GM19455 (cell line): ENCODE results near the gene FBN1.

ENCODE experiments used
- ATAC-seq: cut with Tn5 transposase; IDR thresholded peaks from one replicate; pipeline ENCODE4 v1.9.1; 2021; ENCODE audit not compliant: unreplicated experiment

Gene FBN1

DNA sequence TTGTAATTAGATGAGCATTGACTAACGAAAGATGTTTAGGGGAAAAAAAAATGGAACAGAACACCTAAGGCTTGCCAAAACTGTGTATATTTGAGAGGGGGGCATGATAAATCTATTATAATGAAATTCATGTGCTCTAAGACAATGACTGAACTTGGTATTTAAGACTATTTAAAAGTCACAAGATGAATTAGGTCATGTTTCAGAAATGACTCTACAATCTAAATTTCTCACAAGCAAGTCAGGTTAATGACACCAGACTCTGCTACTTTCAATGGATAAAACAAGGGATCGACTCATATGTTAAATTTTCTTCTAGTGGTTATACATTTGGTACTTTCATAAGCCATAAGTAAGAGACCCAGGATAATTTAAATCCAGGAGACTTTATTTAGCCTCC lies 235.9 kb downstream of the FBN1 start:
- ATAC-seq = no peak

DNA sequence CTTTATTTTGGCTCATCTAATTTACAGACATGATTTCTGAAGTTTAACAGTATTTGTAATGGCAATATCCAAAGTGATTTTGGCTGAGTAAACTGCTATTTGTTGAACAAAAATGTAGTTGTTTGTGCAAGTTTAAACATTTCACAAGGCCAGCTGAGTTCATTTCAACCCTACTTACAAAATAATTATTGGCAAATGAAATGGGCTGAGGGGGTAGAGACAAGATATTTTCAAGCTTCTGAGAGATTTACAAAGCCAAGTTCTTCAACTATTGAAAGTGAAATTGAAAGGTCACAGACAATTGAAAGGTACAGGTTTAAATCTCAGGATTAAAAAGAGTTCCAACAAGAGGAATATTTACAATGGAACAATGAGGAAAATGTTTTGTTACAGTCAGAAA lies 237.2 kb downstream of the FBN1 start:
- no peak for ATAC-seq

DNA sequence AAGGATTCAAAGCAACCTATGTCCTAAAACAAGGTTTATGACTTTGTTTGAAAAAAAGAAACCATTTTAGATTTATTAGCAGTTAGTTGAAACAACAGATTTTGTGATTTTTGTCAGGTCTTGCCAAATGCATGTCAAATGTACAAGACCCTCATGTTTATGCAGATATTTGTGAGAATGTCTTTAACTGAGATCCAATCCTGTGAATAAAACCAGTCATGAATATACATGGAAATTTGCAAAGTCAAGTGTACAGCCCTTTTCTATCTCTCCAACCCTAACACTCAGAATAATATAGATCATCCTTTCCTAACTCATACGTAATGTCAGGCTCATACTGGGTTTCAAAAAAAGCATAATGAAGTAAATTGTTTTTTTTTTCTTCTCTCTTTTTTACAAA lies 237.9 kb downstream of the FBN1 start:
- ATAC-seq = no peak

DNA sequence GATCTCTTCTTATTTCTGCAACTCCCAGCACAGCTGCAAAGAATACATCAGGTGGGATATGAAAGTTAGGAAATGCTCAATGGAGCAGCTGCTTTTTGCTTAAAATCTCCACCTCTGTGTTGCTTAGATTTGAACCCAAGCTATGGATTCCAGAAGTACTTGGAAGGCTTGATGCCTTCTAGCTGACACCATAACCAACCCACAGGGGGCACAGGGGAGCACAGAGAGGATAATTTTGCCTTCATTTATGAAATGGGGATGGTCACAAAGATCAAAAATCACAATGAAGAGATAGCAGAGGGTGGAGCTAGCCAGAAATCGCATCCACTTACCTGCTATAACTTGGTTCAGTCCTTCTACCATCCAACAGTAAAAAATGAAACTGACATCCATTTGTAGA lies 238.6 kb downstream of the FBN1 start:
- ATAC-seq = no peak

DNA sequence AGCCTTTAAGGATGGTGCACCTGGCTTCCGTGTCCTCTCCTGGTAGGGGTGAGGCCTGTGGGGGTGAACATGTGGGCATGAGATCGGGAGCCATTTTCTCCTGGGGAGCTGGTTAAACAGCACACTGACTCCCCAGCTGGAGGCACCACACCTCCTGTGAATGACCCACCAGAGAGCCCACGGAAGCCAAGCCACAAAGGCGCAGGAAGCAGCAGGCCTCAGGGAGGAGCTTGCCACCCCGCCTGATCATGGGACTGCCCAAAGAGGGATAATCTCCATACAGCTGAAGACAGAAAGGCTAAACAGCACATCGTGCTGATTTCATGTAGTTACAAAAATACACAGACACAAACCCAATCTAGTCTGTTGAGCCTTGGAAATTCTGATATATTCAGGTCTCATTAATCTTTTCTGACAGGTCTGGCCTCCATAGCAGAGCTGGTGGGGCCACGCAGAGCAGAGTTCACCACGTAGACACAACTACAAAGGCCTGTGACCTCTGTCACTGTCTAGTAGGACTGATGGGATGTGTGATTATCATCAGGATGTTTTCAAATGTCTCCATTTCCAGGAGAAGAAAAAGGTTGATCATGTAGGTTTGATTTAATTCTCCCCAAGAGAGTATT lies 239.1 kb downstream of the FBN1 start:
- no peak for ATAC-seq

DNA sequence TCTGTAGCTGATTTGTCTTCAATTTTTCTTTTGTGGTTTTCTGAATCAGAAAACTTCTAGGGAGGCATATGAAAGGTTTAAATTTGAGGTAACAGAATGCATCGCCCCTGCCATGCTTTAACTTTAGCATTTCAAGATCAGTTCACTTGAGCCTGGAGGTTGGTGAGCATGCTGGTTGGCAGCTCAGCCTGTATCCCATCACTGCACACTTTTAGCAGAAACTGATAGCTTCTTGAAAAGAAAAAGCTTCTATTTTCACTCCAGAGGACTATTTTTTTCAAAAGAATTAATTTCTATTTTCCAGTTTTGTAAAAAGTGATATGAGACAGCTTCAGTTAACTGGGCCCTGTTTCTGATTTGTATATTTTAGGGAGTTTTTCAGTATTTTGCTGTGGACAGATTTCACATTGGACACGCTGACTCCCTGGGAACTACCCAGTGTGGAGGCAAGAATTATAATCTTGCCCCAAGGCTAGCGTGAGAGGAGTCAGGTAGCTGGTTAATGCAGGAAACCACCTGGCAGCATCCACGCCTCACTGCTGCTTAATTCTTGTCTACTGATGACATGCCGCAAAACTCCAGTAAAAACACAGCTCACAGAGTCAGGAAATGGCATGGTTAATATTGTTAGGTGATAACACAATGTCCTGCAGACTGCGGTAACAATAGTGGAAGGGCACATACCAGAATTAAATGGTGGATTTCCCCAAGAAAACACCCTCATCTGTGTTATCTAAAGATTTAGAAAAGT lies 242.9 kb downstream of the FBN1 start:
- ATAC-seq = no peak

DNA sequence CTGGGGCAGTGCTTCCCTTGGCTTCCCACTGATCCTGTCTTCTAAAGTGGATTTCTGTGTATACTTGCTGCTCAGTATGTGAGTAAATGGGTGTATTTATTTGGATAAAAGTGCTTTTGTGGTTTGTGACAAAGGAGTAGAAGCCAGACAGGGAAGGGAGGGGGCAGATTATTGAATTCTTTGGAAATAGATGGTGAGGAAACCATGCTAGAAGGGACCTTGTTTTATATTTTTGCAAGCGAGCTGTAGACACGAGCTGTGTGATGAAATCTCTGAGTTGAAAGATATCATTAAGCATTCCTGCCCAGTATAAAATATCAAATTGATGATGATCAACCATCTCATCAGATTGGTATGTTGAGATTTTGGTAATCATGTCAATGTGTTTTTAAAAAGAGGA lies 245.4 kb downstream of the FBN1 start:
- no peak for ATAC-seq

DNA sequence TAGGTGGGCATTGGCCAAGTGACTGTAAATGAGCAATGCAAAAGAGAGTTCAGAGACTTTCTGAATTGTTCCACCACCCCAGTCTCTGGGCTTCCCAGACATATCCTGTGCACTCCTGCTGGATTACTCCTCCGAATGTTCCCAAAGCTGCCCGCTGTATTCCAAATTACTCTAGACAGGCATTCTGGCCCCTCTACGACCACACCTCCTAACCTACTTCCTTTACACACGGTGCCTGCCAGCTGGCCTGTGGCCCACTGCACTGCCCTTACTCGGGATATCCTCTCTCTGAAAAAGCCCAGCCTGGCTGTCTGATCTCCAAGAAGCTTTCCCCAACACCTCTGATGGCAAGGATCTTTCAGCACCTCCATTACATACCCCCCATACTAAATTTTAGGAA lies 247.7 kb downstream of the FBN1 start:
- ATAC-seq = no peak

DNA sequence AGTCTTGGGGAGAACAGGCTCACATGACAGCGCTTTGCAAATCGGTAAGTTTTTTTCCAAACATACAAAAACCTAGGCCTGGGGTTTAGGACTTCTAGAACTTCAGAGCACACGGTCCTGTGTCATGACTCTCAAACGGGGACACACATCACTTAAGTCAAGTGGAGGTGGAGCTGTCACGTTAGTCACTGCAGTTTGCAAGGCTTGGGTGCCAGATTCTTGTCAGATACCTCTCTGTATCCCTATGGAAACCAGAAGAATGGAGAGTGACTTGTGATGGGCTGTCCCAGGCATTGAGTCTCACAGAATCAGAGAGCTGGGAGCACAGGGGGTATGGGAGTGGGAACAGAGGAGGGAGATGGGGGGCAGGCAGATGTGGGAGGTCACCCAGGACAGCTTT lies 249.5 kb downstream of the FBN1 start:
- ATAC-seq = no peak

DNA sequence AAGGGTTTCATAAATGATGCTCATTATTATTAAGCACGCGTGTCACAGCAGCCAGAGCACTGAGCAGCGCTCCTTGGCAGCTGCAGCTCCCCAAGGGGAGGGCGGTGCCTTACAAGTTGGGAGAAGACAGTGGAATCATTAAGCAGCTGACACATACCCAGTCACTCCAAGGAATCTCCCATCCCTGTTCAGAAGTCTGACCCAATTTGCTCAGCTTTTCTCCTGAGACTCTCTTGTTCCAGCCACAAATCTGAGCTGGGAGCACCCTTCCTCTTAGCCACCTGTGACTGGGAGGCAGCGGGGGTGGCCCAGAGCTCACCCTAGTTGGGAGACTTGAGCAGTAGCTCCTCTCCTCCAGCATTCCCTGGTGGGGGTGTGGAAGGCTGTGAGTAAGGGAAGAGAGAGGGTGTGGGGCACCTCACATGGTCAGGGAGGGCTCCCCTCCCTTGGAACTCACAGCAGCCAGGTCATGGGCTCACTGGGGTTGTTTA lies 249.9 kb downstream of the FBN1 start:
- ATAC-seq = no peak

DNA sequence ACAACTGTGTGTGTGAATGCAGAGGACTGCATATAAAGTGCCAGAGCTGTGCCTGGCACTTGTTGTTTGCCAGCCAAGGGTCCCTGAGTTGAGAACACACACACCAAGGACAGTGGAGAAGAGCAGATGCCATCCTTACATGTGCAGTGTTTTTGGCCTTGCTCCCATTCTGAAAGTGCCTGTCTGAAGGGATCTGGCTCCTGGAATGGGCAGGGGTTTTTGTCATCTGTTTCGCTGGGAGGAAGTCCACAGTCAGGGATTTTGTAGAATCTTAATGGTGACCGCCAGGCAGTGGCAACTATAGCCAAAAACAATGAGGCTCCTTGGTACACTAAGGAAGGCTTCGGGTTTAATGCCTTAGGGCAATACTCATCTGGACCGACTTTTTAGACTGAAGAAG lies 250.5 kb downstream of the FBN1 start:
- ATAC-seq = no peak

DNA sequence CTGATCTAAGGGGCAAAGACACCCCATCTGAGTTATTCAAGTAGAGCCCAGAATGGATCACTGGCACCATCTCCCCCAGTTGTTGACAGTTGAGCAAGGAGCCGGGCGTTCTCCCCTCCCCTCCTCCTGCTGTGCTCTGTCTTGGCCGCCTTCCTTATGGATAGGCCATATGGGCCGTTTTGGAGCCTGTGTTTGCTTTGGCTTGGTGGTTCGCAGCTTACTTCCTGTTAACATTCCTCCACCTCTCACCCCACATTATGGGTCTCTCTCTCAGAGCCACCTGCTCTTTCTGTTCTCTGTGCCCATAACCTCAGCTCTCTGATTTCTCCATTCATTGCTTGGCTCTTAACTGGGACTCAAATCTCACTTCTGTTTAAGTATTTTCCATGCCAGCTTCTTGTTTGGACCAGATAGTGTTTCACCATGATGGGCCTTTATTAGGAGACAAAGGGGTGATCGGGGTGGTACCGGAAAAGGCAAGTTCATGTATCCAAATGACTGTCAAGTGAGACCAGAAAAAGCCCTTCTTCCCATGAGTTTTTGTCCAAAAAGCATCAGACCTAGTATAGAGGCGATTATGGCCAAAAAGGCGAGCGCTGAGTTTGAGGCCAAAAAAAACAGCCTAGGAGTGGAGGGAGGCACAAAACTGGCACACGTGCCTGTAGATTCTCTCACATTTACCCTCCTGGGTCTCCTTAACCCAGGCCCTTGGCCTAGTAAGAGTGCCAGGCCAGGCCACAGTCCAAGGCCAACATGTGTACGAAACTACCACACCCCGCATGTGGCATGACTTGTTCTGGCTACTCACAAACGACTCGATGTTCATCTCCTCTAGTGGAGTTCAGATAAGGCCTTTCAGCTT lies 251.6 kb downstream of the FBN1 start:
- no peak for ATAC-seq

DNA sequence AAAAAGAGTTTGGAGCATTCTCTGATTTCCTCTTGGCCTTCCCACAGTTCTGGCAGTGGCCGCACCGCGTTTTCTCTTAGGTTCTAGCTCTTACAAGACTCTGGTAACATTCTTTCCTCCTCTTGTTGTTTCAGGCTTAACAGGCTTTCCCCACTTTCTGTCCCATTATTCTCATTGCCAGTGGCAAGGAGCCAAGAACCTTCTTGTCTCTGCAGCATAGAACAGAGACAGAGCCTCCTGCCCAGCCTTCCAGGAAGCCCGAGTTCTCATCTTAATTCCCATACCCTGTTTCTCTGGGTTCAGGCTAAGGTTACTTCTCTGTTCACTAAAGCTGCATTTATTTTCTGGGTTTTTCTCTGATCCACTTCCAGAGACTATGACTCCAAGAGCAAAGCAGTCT lies 253.2 kb downstream of the FBN1 start:
- no peak for ATAC-seq

DNA sequence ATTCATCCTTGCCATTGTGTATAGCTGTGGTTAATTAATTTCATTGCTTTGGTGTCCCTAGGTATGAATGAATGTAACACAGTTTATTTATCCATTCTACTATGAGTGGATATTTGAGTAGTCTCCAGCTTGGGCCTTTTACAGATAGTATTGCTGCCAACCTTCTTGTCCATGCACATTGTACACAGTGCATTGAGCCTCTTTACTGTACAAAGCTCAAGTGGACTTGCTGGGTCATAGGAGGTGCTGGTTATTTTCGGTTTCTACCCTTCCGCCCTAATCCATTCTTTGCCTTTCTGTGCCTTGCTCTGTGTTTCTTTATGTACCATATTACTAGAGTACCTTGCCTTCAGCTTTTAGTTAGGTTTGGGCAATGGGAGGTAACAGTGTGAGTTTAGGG lies 253.6 kb downstream of the FBN1 start:
- no peak for ATAC-seq

DNA sequence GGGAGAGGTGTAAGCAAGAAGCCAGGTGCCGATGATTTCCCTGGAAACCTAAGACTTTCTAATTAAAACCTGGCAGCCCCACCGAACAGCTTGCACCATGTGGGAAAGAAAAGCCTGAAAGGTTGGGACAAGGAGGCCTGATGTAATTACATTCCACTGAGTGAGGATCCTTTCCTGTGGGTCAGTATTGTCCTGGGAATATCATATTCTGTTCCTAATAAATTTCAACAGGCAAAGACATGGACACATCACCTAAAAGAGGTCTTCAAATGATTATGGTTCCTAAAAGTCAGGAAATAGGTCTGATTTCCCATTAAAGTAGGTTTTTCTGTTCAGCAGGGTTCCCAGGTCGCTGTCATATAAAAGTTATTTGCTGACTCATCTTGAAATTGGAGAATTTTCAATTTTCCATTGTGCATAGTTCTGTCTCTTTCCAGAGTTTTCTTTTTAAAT lies 255.8 kb downstream of the FBN1 start:
- ATAC-seq = no peak

DNA sequence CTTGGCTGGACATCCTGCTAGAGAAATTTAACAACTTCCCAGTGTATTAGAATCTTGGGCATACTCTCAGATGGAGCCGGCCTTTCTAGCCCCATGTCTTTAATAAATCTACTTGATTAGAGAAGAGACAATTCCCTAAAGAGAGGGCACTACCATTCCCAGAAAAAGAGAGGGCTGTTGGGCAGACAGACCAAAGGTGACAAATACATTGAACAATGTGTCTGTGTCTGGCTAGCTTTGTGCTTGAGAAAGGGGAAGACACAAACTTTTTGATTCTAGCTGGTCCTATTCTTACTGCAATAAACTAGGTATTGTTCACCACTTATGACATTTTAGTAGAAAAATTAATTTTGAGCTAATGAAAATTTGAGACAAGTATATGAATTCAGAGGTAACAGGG lies 256.6 kb downstream of the FBN1 start:
- no peak for ATAC-seq

DNA sequence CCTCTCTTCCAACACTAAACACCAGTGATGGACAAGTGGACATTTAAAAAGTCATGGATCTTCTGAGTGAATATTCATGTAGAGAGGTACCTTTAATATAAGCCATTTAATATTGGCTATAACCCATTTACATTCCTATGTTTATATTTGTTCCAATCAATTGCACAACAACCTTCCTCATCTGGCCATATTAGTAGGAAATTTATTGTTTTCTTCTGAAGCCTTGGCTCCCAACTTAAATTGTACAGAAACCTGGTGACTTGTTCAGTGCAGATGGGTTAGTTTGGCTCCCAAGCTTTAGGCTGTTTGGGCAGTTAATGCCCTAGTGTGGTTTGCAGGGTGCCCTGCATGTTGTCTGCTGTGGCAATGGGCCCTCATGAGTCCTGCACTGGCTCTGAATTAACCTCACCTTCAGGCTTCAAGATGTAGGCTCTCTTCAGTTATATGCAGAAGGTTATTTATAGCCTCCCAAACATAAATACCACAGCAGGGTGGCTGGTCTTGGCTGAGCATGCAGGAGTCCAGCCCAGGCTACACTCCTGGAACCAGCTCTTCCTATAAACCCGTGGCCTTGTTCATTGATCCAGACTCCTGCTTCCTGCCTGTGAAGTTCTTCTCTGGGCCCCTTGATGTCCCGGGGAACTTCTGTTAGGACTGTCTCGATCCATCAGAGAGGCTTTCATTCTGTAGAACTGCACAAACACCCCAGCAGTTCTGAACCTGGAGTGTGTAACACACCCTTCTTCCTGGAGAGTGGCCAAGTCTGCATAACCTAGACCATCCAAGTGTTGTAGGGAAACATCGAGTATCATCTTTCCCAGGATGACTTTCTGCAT lies 257.3 kb downstream of the FBN1 start:
- ATAC-seq = no peak

DNA sequence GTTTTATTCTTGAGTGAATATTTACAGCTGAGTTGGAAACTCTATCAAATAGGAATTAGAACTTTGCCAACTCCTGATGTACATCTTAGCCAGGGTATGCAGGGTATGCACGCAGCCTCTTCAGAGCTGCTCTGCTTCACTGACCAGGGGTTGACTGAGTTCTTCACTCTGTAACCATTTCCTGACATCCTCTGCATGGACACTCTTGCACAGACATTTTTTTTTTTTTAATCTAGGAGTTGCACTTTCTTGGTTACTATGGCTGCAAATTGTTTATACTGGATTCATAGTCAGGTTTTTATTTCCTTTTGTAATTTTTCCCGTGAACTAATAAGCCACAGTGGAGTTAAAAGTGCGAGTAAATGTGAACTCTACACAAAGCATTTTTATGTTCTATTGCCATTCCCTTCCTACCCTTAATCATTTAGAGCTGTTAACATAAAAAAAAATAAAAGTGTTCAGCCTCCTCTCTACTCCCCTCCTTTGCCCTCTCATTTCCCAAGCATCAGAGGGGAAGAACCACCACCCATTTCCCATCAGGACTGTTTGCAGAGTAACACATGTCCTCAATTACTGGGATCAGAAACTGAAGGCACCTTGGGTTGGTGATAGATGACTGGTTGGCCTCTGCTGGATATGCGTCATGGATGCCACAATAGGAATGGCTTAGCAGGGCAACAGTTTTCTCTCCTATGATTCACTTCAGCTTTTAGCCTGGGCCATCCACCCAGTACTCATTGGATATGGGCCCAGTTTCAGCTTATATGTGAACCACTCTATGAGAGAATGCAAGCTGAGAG lies 260.3 kb downstream of the FBN1 start:
- no peak for ATAC-seq

DNA sequence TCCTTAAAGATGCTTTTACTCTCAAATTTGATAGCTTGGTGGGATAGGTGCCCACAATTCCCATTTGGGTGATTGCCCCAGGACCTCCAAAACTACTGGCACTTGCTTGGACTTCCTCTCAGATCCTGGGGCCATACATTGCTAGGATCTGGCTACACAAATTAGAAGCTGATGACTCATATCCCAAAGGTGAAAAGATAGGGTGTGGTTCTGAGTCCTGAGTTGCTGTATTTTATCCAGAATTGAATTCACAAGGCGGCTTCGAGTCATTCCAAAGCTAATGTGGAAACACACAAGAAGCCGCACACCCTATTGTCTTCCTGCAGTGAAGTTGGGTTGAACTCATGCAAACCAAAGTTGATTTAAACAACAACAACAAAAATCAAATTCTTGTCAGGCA lies 260.9 kb downstream of the FBN1 start:
- no peak for ATAC-seq

DNA sequence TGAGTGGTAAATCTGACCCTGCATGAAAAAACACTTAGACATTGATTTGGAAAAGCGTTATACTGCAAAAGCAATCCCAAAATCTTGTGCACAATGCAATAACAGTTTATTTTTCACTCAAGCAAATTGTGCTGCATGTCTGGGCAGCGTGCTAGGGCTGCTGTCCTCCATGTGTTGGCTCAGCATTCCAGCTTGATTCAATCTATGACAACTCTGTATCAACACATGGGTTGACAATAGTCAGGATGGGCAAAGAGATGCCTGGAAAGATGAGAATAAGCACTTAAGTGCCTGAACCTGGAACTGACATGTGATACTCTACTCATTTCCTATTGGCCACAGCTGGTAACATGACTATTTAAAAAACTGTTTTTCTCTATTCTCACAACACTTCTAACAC lies 262.5 kb downstream of the FBN1 start:
- no peak for ATAC-seq
